GM12878 (cell line): Measurements from ENCODE around the gene CXCL12. TPM values are rescaled to one million over a fixed set of nuclear protein-coding genes. Genes with fewer than 3 reads are reported as not detected.
A peak's percentile ranks its signal among the peaks of the same experiment; 100 is the strongest.

ENCODE experiments used
- ATAC-seq: fragments of 200-7000 bp; cut with Tn5 transposase; 3 replicates; pipeline ENCODE4 v1.9.1; 2020; ENCODE audit warnings: mild to moderate bottlenecking, moderate library complexity
- BruUV-seq: library from RNA; stranded (reverse); fragments of 400-500 nt; replicated peaks from 2 replicates; lab custom pipeline; 2021; lab: Mats Ljungman, UMichigan
- CTCF ChIA-PET: fragments of 300-600 bp; sonication (Branson Sonifier 250); formaldehyde crosslinking; extraction: SDS; loops from one replicate; lab custom pipeline; 2021; ENCODE audit warnings: inconsistent platforms; lab: Yijun Ruan, JAX
- POLR2A ChIA-PET: fragments of 350-600 bp; formaldehyde crosslinking; extraction: SDS; loops from one replicate; lab custom pipeline; 2021; ENCODE audit warnings: inconsistent platforms; lab: Charles Lee
- RAD21 ChIA-PET: fragments of 300-600 bp; sonication (Branson Sonifier 250); formaldehyde crosslinking; loops from one replicate; lab custom pipeline; 2023; ENCODE audit warnings: antibody characterized with exemption; ENCODE audit not compliant: unreplicated experiment; lab: Charles Lee
- SMC1A ChIA-PET: fragments of 300-600 bp; sonication (Branson Sonifier 250); formaldehyde crosslinking; loops from one replicate; lab custom pipeline; 2023; ENCODE audit not compliant: unreplicated experiment, uncharacterized antibody; lab: Charles Lee
- DNase-seq: peaks from one replicate; pipeline ENCODE4 v3.0.0-alpha.2; 2011; ENCODE audit warnings: low read depth, low spot score
- FAIRE-seq: peaks from 3 replicates; lab custom pipeline; 2011; peaks lifted over from hg19 to GRCh38; lab: Jason Lieb, UNC
- H2AFZ ChIP-seq: 2 replicates; pipeline ENCODE4 v1.6.0; 2011; ENCODE audit warnings: low read depth, low read length, control low read depth; ENCODE audit not compliant: control insufficient read depth
- H3K27ac ChIP-seq: 2 replicates; pipeline ENCODE4 v1.5.1; 2011; ENCODE audit warnings: control low read depth; ENCODE audit not compliant: control insufficient read depth, insufficient read depth
- H3K27me3 ChIP-seq, 2 experiments: replicated peaks in 1 of 2; 2 replicates each; pipeline versions ENCODE4 v1.6.0 to v1.6.1; 2011; ENCODE audit warnings: low read length in 1 of 2; ENCODE audit not compliant: control insufficient read depth in 2 of 2, insufficient read depth in 2 of 2
- H3K36me3 ChIP-seq, 2 experiments: 2 replicates each; pipeline ENCODE4 v1.5.1; 2011; ENCODE audit warnings: low read length in 1 of 2; ENCODE audit not compliant: control insufficient read depth in 2 of 2, insufficient read depth in 2 of 2
- H3K4me1 ChIP-seq: 2 replicates; pipeline ENCODE4 v1.6.1; 2011; ENCODE audit warnings: mild to moderate bottlenecking, low read length, moderate library complexity, mixed read lengths; ENCODE audit not compliant: control insufficient read depth, insufficient read depth
- H3K4me2 ChIP-seq: 2 replicates; pipeline ENCODE4 v1.6.0; 2011; ENCODE audit warnings: control low read depth; ENCODE audit not compliant: control insufficient read depth, insufficient read depth
- H3K4me3 ChIP-seq: fragments of 200-600 bp; sonication (generic); 2 replicates; pipeline ENCODE4 v1.5.1; 2016
- H3K79me2 ChIP-seq: 2 replicates; pipeline ENCODE4 v1.6.0; 2011; ENCODE audit warnings: low read length; ENCODE audit not compliant: control insufficient read depth, insufficient read depth
- H3K9ac ChIP-seq: 2 replicates; pipeline ENCODE4 v1.8.0; 2011; ENCODE audit warnings: low read length, control low read depth, mixed read lengths; ENCODE audit not compliant: control insufficient read depth, insufficient read depth
- H3K9me3 ChIP-seq: replicated peaks from 3 replicates; pipeline ENCODE4 v1.5.1; 2011; ENCODE audit warnings: mild to moderate bottlenecking, low read length; ENCODE audit not compliant: control insufficient read depth, insufficient read depth
- H4K20me1 ChIP-seq: 2 replicates; pipeline ENCODE4 v1.6.0; 2011; ENCODE audit not compliant: control insufficient read depth, insufficient read depth
- CBFB ChIP-seq: IDR thresholded peaks from 2 replicates; pipeline ENCODE4 v1.6.1; 2016; ENCODE audit warnings: antibody characterized with exemption, low read depth
- CBX5 ChIP-seq: sonication (generic); IDR thresholded peaks from 2 replicates; pipeline ENCODE4 v1.6.1; 2016; ENCODE audit warnings: low read depth, moderate library complexity, mild to moderate bottlenecking, inconsistent platforms
- CREM ChIP-seq: IDR thresholded peaks from 2 replicates; pipeline ENCODE4 v1.6.1; 2014; ENCODE audit warnings: antibody characterized with exemption, low read depth
- CUX1 ChIP-seq: IDR thresholded peaks from 2 replicates; pipeline ENCODE4 v1.6.1; 2012; ENCODE audit warnings: improper control_type of control experiment, low read depth, low read length; ENCODE audit not compliant: insufficient replicate concordance
- DPF2 ChIP-seq: fragments of 450-650 bp; IDR thresholded peaks from 2 replicates; pipeline ENCODE4 v1.6.1; 2017; ENCODE audit warnings: mild to moderate bottlenecking
- EED ChIP-seq: sonication (generic); IDR thresholded peaks from 2 replicates; pipeline ENCODE4 v1.6.1; 2016; ENCODE audit warnings: antibody characterized with exemption, low read depth
- ETV6 ChIP-seq, 2 experiments: fragments of 450-650 bp in 1 of 2; IDR thresholded peaks in 1 of 2; conservative IDR thresholded peaks in 1 of 2; 2 replicates each; pipeline ENCODE4 v1.6.1; 2014; ENCODE audit warnings: antibody characterized with exemption in 1 of 2, borderline replicate concordance in 1 of 2, low read depth in 1 of 2, mild to moderate bottlenecking in 1 of 2, moderate library complexity in 1 of 2
- HDAC2 ChIP-seq: fragments of 200-600 bp; sonication (generic); IDR thresholded peaks from 2 replicates; pipeline ENCODE4 v1.6.1; 2017
- KLF5 ChIP-seq: fragments of 450-650 bp; IDR thresholded peaks from 2 replicates; pipeline ENCODE4 v1.6.1; 2014; ENCODE audit warnings: mild to moderate bottlenecking; ENCODE audit not compliant: partially characterized antibody
- NKRF ChIP-seq: fragments of 450-650 bp; conservative IDR thresholded peaks from 2 replicates; pipeline ENCODE4 v1.6.1; 2017; ENCODE audit warnings: mild to moderate bottlenecking, moderate library complexity
- RCOR1 ChIP-seq: conservative IDR thresholded peaks from 2 replicates; pipeline ENCODE4 v1.6.1; 2012; ENCODE audit warnings: low read depth, low read length, improper control_type of control experiment
- RUNX3 ChIP-seq: IDR thresholded peaks from 2 replicates; pipeline ENCODE4 v1.6.1; 2012; ENCODE audit warnings: low read length, inconsistent platforms
- SMARCA5 ChIP-seq: fragments of 450-650 bp; IDR thresholded peaks from 2 replicates; pipeline ENCODE4 v1.6.1; 2017; ENCODE audit warnings: mild to moderate bottlenecking
- ZSCAN29 ChIP-seq: fragments of 450-650 bp; IDR thresholded peaks from 2 replicates; pipeline ENCODE4 v1.6.1; 2017; ENCODE audit warnings: mild to moderate bottlenecking, moderate library complexity
- WGBS: methylation state at CpG from one replicate; pipeline ENCODE4 v1.1.6; 2016; ENCODE audit warnings: low lambda C conversion rate; ENCODE audit not compliant: insufficient replicate concordance, insufficient coverage; ENCODE audit errors: missing lambda C conversion rate; 5-methylcytosine and 5-hydroxymethylcytosine counted together
- in situ Hi-C: fragments of 300-500 bp; cut with MboI; formaldehyde crosslinking; loops from 9 replicates; pipeline ENCODE4 v1.14.3; 2018; ENCODE audit warnings: mixed read lengths
- intact Hi-C: fragments of 100-400 bp; cut with micrococcal nuclease; formaldehyde crosslinking; loops from one replicate; pipeline ENCODE4 v1.14.2; 2022; ENCODE audit not compliant: unreplicated experiment
- polyA plus RNA-seq, 11 experiments: library from polyadenylated mRNA; depleted of rRNA in 4 of 11; unstranded in 6 of 11; stranded (reverse) in 5 of 11; fragments of >200 nt; fragmentation: Nextera tagmentation in 4 of 11; fragmentation: Illumina TruSeq in 1 of 11; extraction: Ambion mirVana in 4 of 11; extraction: Trizol in 1 of 11; gene quantifications; 1 replicate in 1 of 11; 2 replicates in 10 of 11; pipeline versions ENCODE4 v1.2.1 to v1.2.3, GENCODE V29; 2011 to 2016; ENCODE audit warnings: inconsistent platforms in 2 of 11, missing spikeins in 2 of 11, low read depth in 1 of 11
- total RNA-seq, 4 experiments: library from RNA; depleted of rRNA in 3 of 4; stranded (reverse); fragments of >200 nt in 3 of 4; fragmentation: Illumina TruSeq in 1 of 4; extraction: Trizol in 1 of 4; gene quantifications; 2 replicates each; pipeline versions ENCODE4 v1.2.1 to v1.2.3, GENCODE V29; 2013 to 2021

The CXCL12 gene
- total and polyA plus RNA-seq, 10 of the 15 experiments (the other 5 are each of a cell fraction or from before 2014, with no cell fraction given) = 0.03 to 4.5 (median 0.53) TPM

DNA sequence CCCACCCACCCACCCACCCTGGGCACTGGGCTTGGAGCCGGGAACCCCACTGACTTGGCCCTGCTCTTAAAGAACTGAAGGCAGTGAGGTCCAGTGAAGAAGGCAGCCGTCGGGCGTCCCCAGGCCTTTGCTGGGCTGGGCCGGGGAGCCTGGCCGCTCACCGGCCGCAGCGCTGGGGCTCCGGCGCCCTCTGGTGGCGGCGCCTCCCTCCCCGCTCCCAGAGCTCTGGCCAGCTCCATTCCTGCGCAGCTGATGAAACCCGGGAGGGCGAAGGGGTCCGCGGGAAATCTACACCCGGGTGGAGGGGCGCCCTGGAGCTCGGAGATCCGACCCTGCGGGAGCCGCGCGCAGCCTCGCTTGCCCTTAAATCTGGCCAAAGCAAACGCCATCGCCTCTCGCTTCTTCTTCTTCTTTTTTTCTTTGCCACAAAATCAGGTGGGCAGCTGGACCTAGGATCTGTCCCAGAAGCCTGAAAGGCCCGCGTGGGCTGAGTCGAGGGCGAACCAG, 1.7 kb upstream of the CXCL12 start (continued):
- TF ChIP-seq SMARCA5 = 0 out of 2 replicates have a peak, but pooled peaks have one; percentile 31
- TF ChIP-seq CBX5 = no peak

GRCh38 chr10:44385696-44386441, 972 bp upstream of the CXCL12 start:
- H4K20me1 ChIP-seq = no peaks in the 10 kb centered on the region
- ChIA-PET POLR2A (no interaction called here), SMC1A (interaction anchor here (0.7 to 1.9 kb wide), 15 partner anchors 9 to 713 kb away, joined by 3 to 10 read pairs (median 3); no protein-coding TSS in a partner anchor), CTCF (interaction anchor here (0.7 to 2.6 kb wide), 20 partner anchors 11 to 715 kb away, joined by 3 to 32 read pairs (median 5); no protein-coding TSS in a partner anchor), RAD21 (interaction anchor here (0.7 to 1.7 kb wide), 12 partner anchors 14 to 714 kb away, joined by 3 to 10 read pairs (median 4); no protein-coding TSS in a partner anchor)
- no peak overlapping the region for H3K4me3 ChIP-seq
- H3K9ac ChIP-seq = no peak overlapping the region
- BruUV-seq = no TSS peak
- no peaks in the 10 kb centered on the region for H3K4me1 ChIP-seq
- FAIRE-seq = no peak
- no peak overlapping the region for H3K4me2 ChIP-seq
- in situ Hi-C loops = loop anchor here (5.0 to 25.0 kb wide), 2 partner anchors 476 to 714 kb away; no protein-coding TSS in a partner anchor
- ATAC-seq = no peak
- WGBS = 25% methylated on average over 49 of the region's 50 CpGs
- peaks cover 0 to 2% of the 10 kb centered on the region in 2 experiments; a peak in 3 of 4 replicates for H3K27me3 ChIP-seq
- no peak overlapping the region for H2AFZ ChIP-seq
- no peak for DNase-seq
- H3K36me3 ChIP-seq = no peaks in the 10 kb centered on the region
- intact Hi-C loops = loop anchor here (1.0 to 10.0 kb wide), 7 partner anchors 34 to 715 kb away; no protein-coding TSS in a partner anchor
- no peaks in the 10 kb centered on the region for H3K79me2 ChIP-seq
- H3K27ac ChIP-seq = no peak overlapping the region
- H3K9me3 ChIP-seq = no peaks in the 10 kb centered on the region; the same call in 2 of the 3 replicates
- TF ChIP-seq ZSCAN29 = no peak
- no peak for TF ChIP-seq RUNX3
- TF ChIP-seq NKRF = no peak
- no peak for TF ChIP-seq EED
- TF ChIP-seq DPF2 = no peak
- TF ChIP-seq CUX1 = no peak
- no peak for TF ChIP-seq CREM
- no peak for TF ChIP-seq RCOR1
- TF ChIP-seq HDAC2 = no peak
- TF ChIP-seq KLF5 = no peak
- TF ChIP-seq ETV6 (conservative IDR thresholded peaks at IDR 0.05 in 1 of 2, IDR thresholded peaks at IDR 0.05 in 1 of 2; ENCODE audit: borderline replicate concordance in 1 of 2, low read depth in 1 of 2) = no peak
- TF ChIP-seq CBFB = no peak
